ENCODE results near the gene PMF1. TPM values are rescaled to one million over a fixed set of nuclear protein-coding genes. Genes with fewer than 3 reads are reported as not detected.

Gene PMF1
- total and polyA plus RNA-seq, 8 donors, result 15.8 to 79.7 (median 23.6) TPM

- H3K9me3 ChIP-seq, result no peaks in the 10 kb centered on the region
- intact Hi-C loops (cut with DNase I), result no loop called here
- H3K27me3 ChIP-seq, result no peaks in the 10 kb centered on the region
- peaks cover 3 to 6% (median 6%) of the 10 kb centered on the region in 3 donors for H3K4me1 ChIP-seq
- no peak overlapping the region for H3K4me3 ChIP-seq
- WGBS, 2 donors, result 91 to 99% methylated on average over 5 of the region's 5 CpGs
- TF ChIP-seq CTCF (IDR thresholded peaks at IDR 0.05), result no peak
- H3K36me3 ChIP-seq, result peaks cover 2 to 38% (median 13%) of the 10 kb centered on the region in 3 donors
- DNase-seq, result no peak
- no peak for FAIRE-seq
- ATAC-seq, result no peak
- H3K27ac ChIP-seq, result no peak overlapping the region
Measured at GRCh38 chr1:156249593-156249992, 36.8 kb downstream of the PMF1 start.

- H3K27ac ChIP-seq, result no peak overlapping the region
Measured at GRCh38 chr1:156251527-156251926, 38.7 kb downstream of the PMF1 start.

GRCh38 chr1:156253634-156254033 lies 40.8 kb downstream of the PMF1 start:
- 89 to 91% methylated on average over 3 of the region's 3 CpGs for WGBS, 2 donors

More at GRCh38 chr1:156251527-156251926, 38.7 kb downstream of the PMF1 start:
- ATAC-seq (no peak), FAIRE-seq (no peak), DNase-seq (no peak)
- H3K27me3 ChIP-seq, result no peaks in the 10 kb centered on the region
- peaks cover 11 to 38% (median 13%) of the 10 kb centered on the region in 3 donors for H3K36me3 ChIP-seq
- H3K4me3 ChIP-seq, result no peak overlapping the region
- H3K4me1 ChIP-seq, result no peaks in the 10 kb centered on the region
- WGBS, 2 donors, result 72 to 86% methylated on average over 3 of the region's 3 CpGs
- H3K9me3 ChIP-seq, result no peaks in the 10 kb centered on the region
- intact Hi-C loops (cut with DNase I), result no loop called here
- no peak for TF ChIP-seq CTCF (IDR thresholded peaks at IDR 0.05)

GRCh38 chr1:156257711-156258110 lies 44.9 kb downstream of the PMF1 start:
- peaks cover 20 to 56% (median 42%) of the 10 kb centered on the region in 3 donors for H3K36me3 ChIP-seq
- no peaks in the 10 kb centered on the region for H3K27me3 ChIP-seq

More at GRCh38 chr1:156253634-156254033, 40.8 kb downstream of the PMF1 start:
- Histone ChIP-seq H3K4me1 (no peaks in the 10 kb centered on the region), H3K27me3 (no peaks in the 10 kb centered on the region), H3K36me3 (peaks cover 15 to 55% (median 23%) of the 10 kb centered on the region in 3 donors), H3K9me3 (no peaks in the 10 kb centered on the region), H3K27ac (no peak overlapping the region), H3K4me3 (no peak overlapping the region)
- DNase-seq, result no peak
- TF ChIP-seq CTCF (IDR thresholded peaks at IDR 0.05), result no peak
- no peak for FAIRE-seq
- ATAC-seq, result no peak
- intact Hi-C loops (cut with DNase I), result no loop called here

More at GRCh38 chr1:156257711-156258110, 44.9 kb downstream of the PMF1 start:
- Histone ChIP-seq H3K9me3 (no peaks in the 10 kb centered on the region), H3K27ac (no peak overlapping the region), H3K4me1 (no peaks in the 10 kb centered on the region), H3K4me3 (no peak overlapping the region)
- no peak for DNase-seq
- no peak for ATAC-seq
- WGBS, 2 donors, result 77 to 95% methylated on average over 2 of the region's 2 CpGs
- TF ChIP-seq CTCF (IDR thresholded peaks at IDR 0.05), result no peak
- intact Hi-C loops (cut with DNase I), result no loop called here
- no peak for FAIRE-seq

Data from pancreas (tissue), 10 donors.